ENCODE measurements around the gene TEX53. TPM values are rescaled to one million over a fixed set of nuclear protein-coding genes. Genes with fewer than 3 reads are reported as not detected.
A peak's percentile ranks its signal among the peaks of the same experiment; 100 is the strongest.

The TEX53 gene
- total and polyA plus RNA-seq, 8 donors: not detected

GRCh38 chr9:114613919-114614318 lies 43.7 kb downstream of the TEX53 start:
- no peaks in the 10 kb centered on the region for H3K9me3 ChIP-seq
- H3K4me1 ChIP-seq: peaks cover 10 to 60% of the 10 kb centered on the region in 2 donors
- peaks cover 0 to 6% of the 10 kb centered on the region in 2 donors for H3K27me3 ChIP-seq

GRCh38 chr9:114613087-114613486 lies 44.5 kb downstream of the TEX53 start:
- Histone ChIP-seq H3K36me3 (no peaks in the 10 kb centered on the region), H3K9me3 (no peaks in the 10 kb centered on the region), H3K4me3 (no peak overlapping the region), H3K27me3 (peaks cover 0 to 6% of the 10 kb centered on the region in 2 donors), H3K27ac (peak overlapping the region in 1 of 2 donors; percentile 85), H3K4me1 (peaks cover 10 to 53% of the 10 kb centered on the region in 2 donors)
- DNase-seq (no peak), ATAC-seq (no peak)
- intact Hi-C loops (cut with DNase I): no loop called here
- TF ChIP-seq CTCF (IDR thresholded peaks at IDR 0.05): no peak

More at GRCh38 chr9:114613919-114614318, 43.7 kb downstream of the TEX53 start:
- no peak for ATAC-seq
- Histone ChIP-seq H3K4me3 (no peak overlapping the region), H3K27ac (no peak overlapping the region), H3K36me3 (no peaks in the 10 kb centered on the region)
- TF ChIP-seq CTCF (IDR thresholded peaks at IDR 0.05): no peak
- intact Hi-C loops (cut with DNase I): no loop called here
- no peak for DNase-seq

GRCh38 chr9:114612272-114612923 lies 45.2 kb downstream of the TEX53 start:
- intact Hi-C loops (cut with DNase I): no loop called here
- peaks cover 0 to 6% of the 10 kb centered on the region in 2 donors for H3K27me3 ChIP-seq
- H3K27ac ChIP-seq: peak overlapping the region; percentile 85 to 92
- H3K4me3 ChIP-seq: peak overlapping the region; percentile 48 to 65
- H3K36me3 ChIP-seq: no peaks in the 10 kb centered on the region
- no peak for TF ChIP-seq CTCF (IDR thresholded peaks at IDR 0.05)
- no peaks in the 10 kb centered on the region for H3K9me3 ChIP-seq
- peaks cover 10 to 48% of the 10 kb centered on the region in 2 donors for H3K4me1 ChIP-seq
- ATAC-seq (peak; percentile 9), DNase-seq (no peak)

- Histone ChIP-seq H3K9me3 (no peaks in the 10 kb centered on the region), H3K27me3 (peaks cover 0 to 6% of the 10 kb centered on the region in 2 donors), H3K4me1 (peaks cover 4 to 48% of the 10 kb centered on the region in 2 donors), H3K4me3 (peak overlapping the region; percentile 48 to 65), H3K36me3 (no peaks in the 10 kb centered on the region), H3K27ac (peak overlapping the region; percentile 85 to 92)
- DNase-seq (peak; percentile 56 to 88 (median 64)), ATAC-seq (peak; percentile 77)
- TF ChIP-seq CTCF (IDR thresholded peaks at IDR 0.05): no peak
- intact Hi-C loops (cut with DNase I): no loop called here
Observed at GRCh38 chr9:114611516-114612271, 45.9 kb downstream of the TEX53 start.

- H3K4me3 ChIP-seq: no peak overlapping the region
- no peaks in the 10 kb centered on the region for H3K36me3 ChIP-seq
- H3K9me3 ChIP-seq: no peaks in the 10 kb centered on the region
- DNase-seq: no peak
- ATAC-seq: no peak
- peaks cover 4 to 37% of the 10 kb centered on the region in 2 donors for H3K4me1 ChIP-seq
- intact Hi-C loops (cut with DNase I): no loop called here
- no peak for TF ChIP-seq CTCF (IDR thresholded peaks at IDR 0.05)
- peaks cover 0 to 6% of the 10 kb centered on the region in 2 donors for H3K27me3 ChIP-seq
- H3K27ac ChIP-seq: no peak overlapping the region
Observed at GRCh38 chr9:114608525-114608796, 49.1 kb downstream of the TEX53 start.

Measured in left lung (tissue), 10 donors.